ENCODE data around the gene NACA2.
"Not testable (repeated sequence)": the region's sequence is repeated elsewhere in the genome, so short reads cannot be mapped to it uniquely, and the experiment has no call there.

Gene NACA2

GRCh38 chr17:61593426-61593825 lies 2.4 kb upstream of the NACA2 start:
- TF ChIP-seq CTCF (conservative IDR thresholded peaks at IDR 0.05; ENCODE audit: low read depth, low read length), result no peak
- no peak for DNase-seq (ENCODE audit: low read depth)
- no peak overlapping the region for H3K4me3 ChIP-seq (ENCODE audit: low read length)

- no peak for TF ChIP-seq CTCF (conservative IDR thresholded peaks at IDR 0.05; ENCODE audit: low read depth, low read length)
- H3K4me3 ChIP-seq (ENCODE audit: low read length), result no peak overlapping the region
- DNase-seq (ENCODE audit: low read depth), result no peak
These were observed 911 bp upstream of the NACA2 start for GRCh38 chr17:61591930-61592329.

GRCh38 chr17:61589990-61590389 lies 1.0 kb downstream of the NACA2 start:
- TF ChIP-seq CTCF (conservative IDR thresholded peaks at IDR 0.05; ENCODE audit: low read depth, low read length), result no peak
- no peak for DNase-seq (ENCODE audit: low read depth)
- H3K4me3 ChIP-seq (ENCODE audit: low read length), result no peak overlapping the region

DNA sequence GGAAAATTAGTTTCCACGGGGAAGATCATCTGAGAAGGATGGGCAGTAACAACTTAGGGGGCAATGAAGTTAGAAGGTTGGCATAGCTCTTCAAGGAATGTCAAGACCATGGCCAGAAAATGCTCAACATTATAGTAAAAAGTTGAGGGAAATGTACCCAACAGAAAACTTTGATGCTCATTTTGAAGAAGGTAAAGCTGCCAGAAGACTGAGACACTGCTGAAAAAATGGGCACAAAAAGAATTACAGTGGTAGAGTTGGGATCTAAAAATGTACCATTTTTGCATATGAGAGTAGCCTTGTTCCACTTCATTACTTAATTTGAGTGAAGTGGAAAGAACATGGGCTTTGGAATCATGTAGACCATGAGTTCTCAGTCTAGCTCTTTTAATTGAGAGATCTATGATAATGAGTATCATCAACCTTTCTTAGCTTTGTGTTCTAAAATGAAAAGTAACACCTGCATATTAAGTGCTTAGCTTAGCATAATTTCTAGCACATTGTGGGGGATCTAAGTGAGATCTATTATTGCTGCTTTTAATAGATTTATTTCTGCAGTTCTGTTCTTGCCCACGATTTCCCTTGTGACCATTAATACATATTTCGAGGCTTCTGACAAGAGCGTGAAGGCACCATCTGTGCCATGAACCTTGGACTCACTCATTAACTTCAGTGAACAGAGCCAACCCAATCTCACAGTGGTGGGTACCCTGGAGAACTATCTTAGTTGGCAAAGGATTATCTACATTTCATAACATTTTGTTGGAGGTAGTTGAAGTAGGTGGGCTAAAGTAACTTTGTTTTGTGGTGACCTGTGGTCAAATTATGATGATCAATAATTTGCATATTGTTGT lies 3.0 kb downstream of the NACA2 start:
- TF ChIP-seq CTCF (conservative IDR thresholded peaks at IDR 0.05; ENCODE audit: low read depth, low read length), result no peak
- DNase-seq (ENCODE audit: low read depth), result no peak
- H3K4me3 ChIP-seq (ENCODE audit: low read length), result no peak overlapping the region

GRCh38 chr17:61587242-61587641 lies 3.8 kb downstream of the NACA2 start:
- no peak for TF ChIP-seq CTCF (conservative IDR thresholded peaks at IDR 0.05; ENCODE audit: low read depth, low read length)
- DNase-seq (ENCODE audit: low read depth), result no peak
- H3K4me3 ChIP-seq (ENCODE audit: low read length), result no peak overlapping the region

GRCh38 chr17:61586622-61587021 lies 4.4 kb downstream of the NACA2 start:
- H3K4me3 ChIP-seq (ENCODE audit: low read length); DNase-seq (ENCODE audit: low read depth): not testable (repeated sequence)

DNA sequence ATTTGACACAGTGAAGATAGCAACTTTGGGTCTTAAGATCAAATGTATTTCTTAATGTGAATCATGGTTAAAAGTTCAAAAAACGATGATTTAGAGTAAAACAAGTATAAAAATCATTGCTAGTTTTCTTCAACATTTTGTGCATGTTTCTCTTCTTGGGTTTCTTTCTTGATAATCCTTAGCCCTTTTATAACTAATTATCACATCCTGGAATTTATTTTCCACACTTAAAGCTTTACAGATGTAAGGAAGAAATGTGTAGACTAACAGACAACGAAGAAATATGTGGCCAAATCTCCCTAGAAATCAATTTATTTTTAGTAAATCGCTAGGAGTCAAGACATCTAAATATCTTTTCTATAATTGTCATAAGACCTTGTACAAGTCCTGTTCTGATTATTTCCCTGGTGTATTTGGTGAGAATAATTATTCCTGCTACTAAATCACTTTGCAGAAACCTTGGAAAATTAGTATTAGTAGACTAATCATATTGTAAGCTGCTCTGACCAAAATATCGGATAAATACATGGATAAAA lies 4.9 kb downstream of the NACA2 start:
- H3K4me3 ChIP-seq (ENCODE audit: low read length), result no peak overlapping the region
- no peak for TF ChIP-seq CTCF (conservative IDR thresholded peaks at IDR 0.05; ENCODE audit: low read depth, low read length)
- DNase-seq (ENCODE audit: low read depth), result no peak

Measured in retinal pigment epithelial cell (primary cell).